A673 (cell line): Measurements from ENCODE around the gene MYRFL. TPM values are rescaled to one million over a fixed set of nuclear protein-coding genes. Genes with fewer than 3 reads are reported as not detected.

Source experiments
- BruUV-seq: library from RNA; stranded (reverse); fragments of 400-500 nt; replicated peaks from 2 replicates; lab custom pipeline; 2021; lab: Mats Ljungman, UMichigan
- CTCF ChIA-PET: fragments of 300-600 bp; sonication (Branson Sonifier 250); formaldehyde crosslinking; loops from one replicate; lab custom pipeline; 2022; ENCODE audit warnings: antibody characterized with exemption; lab: Charles Lee
- POLR2A ChIA-PET: fragments of 300-600 bp; sonication (Branson Sonifier 250); formaldehyde crosslinking; loops from one replicate; lab custom pipeline; 2022; ENCODE audit warnings: antibody characterized with exemption; ENCODE audit not compliant: low non-redundant PET; lab: Charles Lee
- DNase-seq: peaks from one replicate; pipeline ENCODE4 v3.0.0-alpha.2; 2015; ENCODE audit warnings: low spot score
- H3K27ac ChIP-seq: fragments of 200-600 bp; sonication (generic); 2 replicates; pipeline ENCODE4 v1.5.1; 2016; ENCODE audit warnings: mixed run types, low read depth, mild to moderate bottlenecking, mixed read lengths, antibody characterized with exemption, low read length; ENCODE audit not compliant: poor library complexity, severe bottlenecking
- H3K27me3 ChIP-seq: fragments of 200-600 bp; sonication (generic); replicated peaks from 2 replicates; pipeline ENCODE4 v1.6.1; 2017; ENCODE audit warnings: mixed run types, low read depth, mild to moderate bottlenecking, mixed read lengths, antibody characterized with exemption, low read length; ENCODE audit not compliant: insufficient read depth, poor library complexity
- H3K36me3 ChIP-seq: fragments of 200-600 bp; sonication (generic); 2 replicates; pipeline ENCODE4 v1.6.1; 2016; ENCODE audit warnings: mixed run types, mild to moderate bottlenecking, mixed read lengths, antibody characterized with exemption, low read length; ENCODE audit not compliant: insufficient read depth, poor library complexity, severe bottlenecking
- H3K4me1 ChIP-seq: fragments of 200-600 bp; sonication (generic); 2 replicates; pipeline ENCODE4 v1.6.1; 2017; ENCODE audit warnings: mixed run types, mild to moderate bottlenecking, mixed read lengths, antibody characterized with exemption, low read length; ENCODE audit not compliant: insufficient read depth, poor library complexity, severe bottlenecking
- H3K4me3 ChIP-seq: fragments of 200-600 bp; sonication (generic); 2 replicates; pipeline ENCODE4 v1.5.1; 2016; ENCODE audit warnings: low read depth, mixed run types, mild to moderate bottlenecking, mixed read lengths, low read length; ENCODE audit not compliant: poor library complexity, severe bottlenecking
- H3K9me3 ChIP-seq: fragments of 200-600 bp; sonication (generic); 2 replicates; pipeline ENCODE4 v1.6.1; 2016; ENCODE audit warnings: mixed run types, low read depth, mild to moderate bottlenecking, mixed read lengths, antibody characterized with exemption, low read length; ENCODE audit not compliant: poor library complexity, severe bottlenecking
- EZH2 ChIP-seq: fragments of 200-600 bp; sonication (generic); IDR thresholded peaks from 2 replicates; pipeline ENCODE4 v1.6.1; 2017; ENCODE audit warnings: borderline replicate concordance, low read depth, mild to moderate bottlenecking, mixed read lengths, antibody characterized with exemption, low read length; ENCODE audit not compliant: poor library complexity, severe bottlenecking
- intact Hi-C: fragments of 100-400 bp; cut with micrococcal nuclease; formaldehyde crosslinking; loops from one replicate; pipeline ENCODE4 v1.10.0; 2022; ENCODE audit not compliant: unreplicated experiment
- total RNA-seq: library from RNA; stranded (reverse); gene quantifications from 2 replicates; pipeline ENCODE4 v1.2.3, GENCODE V29; 2021
- TF ChIP-seq, protein P1 (sequence below): fragments of 300-800, 200-600 bp; sonication (generic); conservative IDR thresholded peaks from 2 replicates; pipeline ENCODE4 v1.5.1; 2017; ENCODE audit warnings: low read depth, mild to moderate bottlenecking, antibody characterized with exemption, low read length, moderate library complexity, mixed read lengths

The MYRFL gene
- total RNA-seq, 1 experiment from 2014 or later, result not detected

GRCh38 chr12:69828897-69829296 lies 3.9 kb downstream of the MYRFL start:
- H3K4me3 ChIP-seq, result no peak overlapping the region
- intact Hi-C loops, result no loop called here
- ChIA-PET POLR2A (no interaction called here), CTCF (no interaction called here)
- TF ChIP-seq, protein P1, sequence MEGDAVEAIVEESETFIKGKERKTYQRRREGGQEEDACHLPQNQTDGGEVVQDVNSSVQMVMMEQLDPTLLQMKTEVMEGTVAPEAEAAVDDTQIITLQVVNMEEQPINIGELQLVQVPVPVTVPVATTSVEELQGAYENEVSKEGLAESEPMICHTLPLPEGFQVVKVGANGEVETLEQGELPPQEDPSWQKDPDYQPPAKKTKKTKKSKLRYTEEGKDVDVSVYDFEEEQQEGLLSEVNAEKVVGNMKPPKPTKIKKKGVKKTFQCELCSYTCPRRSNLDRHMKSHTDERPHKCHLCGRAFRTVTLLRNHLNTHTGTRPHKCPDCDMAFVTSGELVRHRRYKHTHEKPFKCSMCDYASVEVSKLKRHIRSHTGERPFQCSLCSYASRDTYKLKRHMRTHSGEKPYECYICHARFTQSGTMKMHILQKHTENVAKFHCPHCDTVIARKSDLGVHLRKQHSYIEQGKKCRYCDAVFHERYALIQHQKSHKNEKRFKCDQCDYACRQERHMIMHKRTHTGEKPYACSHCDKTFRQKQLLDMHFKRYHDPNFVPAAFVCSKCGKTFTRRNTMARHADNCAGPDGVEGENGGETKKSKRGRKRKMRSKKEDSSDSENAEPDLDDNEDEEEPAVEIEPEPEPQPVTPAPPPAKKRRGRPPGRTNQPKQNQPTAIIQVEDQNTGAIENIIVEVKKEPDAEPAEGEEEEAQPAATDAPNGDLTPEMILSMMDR, result no peak
- no peak for TF ChIP-seq EZH2
- H3K9me3 ChIP-seq, result no peaks in the 10 kb centered on the region
- no TSS peak for BruUV-seq
- H3K27me3 ChIP-seq, result no peaks in the 10 kb centered on the region
- DNase-seq, result no peak
- peaks cover 1% of the 10 kb centered on the region for H3K4me1 ChIP-seq
- H3K27ac ChIP-seq, result no peak overlapping the region
- H3K36me3 ChIP-seq, result no peaks in the 10 kb centered on the region

DNA sequence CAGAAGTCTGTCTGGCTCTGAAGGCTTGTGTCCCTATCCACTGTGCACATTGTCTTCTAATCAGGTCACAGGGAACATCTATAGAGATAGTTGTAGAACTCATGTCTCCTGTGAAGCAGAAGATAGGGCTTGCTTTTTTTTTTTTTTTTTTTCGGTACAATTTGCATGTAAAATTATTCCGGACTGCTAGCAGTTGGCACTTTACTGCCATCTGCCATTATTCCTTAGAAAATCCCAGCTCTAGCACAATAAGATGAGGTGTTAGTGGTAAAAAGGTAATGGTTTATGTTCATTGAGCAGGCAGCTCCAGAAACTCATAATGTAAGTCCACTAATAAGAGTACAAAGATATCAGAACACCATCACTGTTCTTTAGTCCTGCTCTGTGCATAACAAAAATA lies 8.7 kb downstream of the MYRFL start:
- no peak overlapping the region for H3K4me3 ChIP-seq
- no TSS peak for BruUV-seq
- no peaks in the 10 kb centered on the region for H3K36me3 ChIP-seq
- no peak for DNase-seq
- intact Hi-C loops, result no loop called here
- TF ChIP-seq EZH2, result no peak
- TF ChIP-seq, protein P1, result no peak
- POLR2A ChIA-PET, result no interaction called here
- CTCF ChIA-PET, result interaction anchor here (0.7 kb wide), 1 partner anchor 41 kb away, joined by 11 read pairs; no protein-coding TSS in a partner anchor
- H3K9me3 ChIP-seq, result no peaks in the 10 kb centered on the region
- H3K27ac ChIP-seq, result no peak overlapping the region
- peaks cover 10% of the 10 kb centered on the region for H3K4me1 ChIP-seq
- no peaks in the 10 kb centered on the region for H3K27me3 ChIP-seq

DNA sequence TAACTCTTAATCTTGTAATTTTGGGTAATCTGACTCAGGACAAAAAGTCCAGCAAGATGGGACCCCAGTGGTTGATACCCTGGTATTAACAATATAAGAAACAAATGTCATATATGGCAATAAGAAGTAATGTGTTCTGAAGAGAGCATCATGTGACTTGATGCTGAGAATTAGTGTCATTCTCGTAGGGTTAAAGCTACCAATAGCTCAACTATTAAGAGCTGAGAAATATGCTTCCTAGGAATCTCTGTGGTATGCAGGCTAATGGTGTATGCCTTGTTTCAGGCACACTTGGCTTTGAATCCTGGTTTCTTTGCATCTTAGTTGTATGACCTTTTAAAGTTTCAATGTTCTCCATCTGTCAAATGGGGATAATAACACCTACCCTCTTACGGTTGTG lies 9.1 kb downstream of the MYRFL start:
- BruUV-seq, result no TSS peak
- ChIA-PET POLR2A (no interaction called here), CTCF (interaction anchor here (0.7 kb wide), 1 partner anchor 41 kb away, joined by 11 read pairs; no protein-coding TSS in a partner anchor)
- H3K27me3 ChIP-seq, result no peaks in the 10 kb centered on the region
- no peak for DNase-seq
- H3K36me3 ChIP-seq, result no peaks in the 10 kb centered on the region
- TF ChIP-seq, protein P1, result no peak
- no peak for TF ChIP-seq EZH2
- intact Hi-C loops, result no loop called here
- no peaks in the 10 kb centered on the region for H3K9me3 ChIP-seq
- H3K4me1 ChIP-seq, result peaks cover 10% of the 10 kb centered on the region
- H3K4me3 ChIP-seq, result no peak overlapping the region
- H3K27ac ChIP-seq, result no peak overlapping the region
